HG03108 (cell line): ENCODE results near the gene MYLK2.
"Not testable (repeated sequence)": the region's sequence is repeated elsewhere in the genome, so short reads cannot be mapped to it uniquely, and the experiment has no call there.

Source experiments
- ATAC-seq: cut with Tn5 transposase; IDR thresholded peaks from one replicate; pipeline ENCODE4 v1.9.1; 2021; ENCODE audit warnings: moderate library complexity; ENCODE audit not compliant: unreplicated experiment

MYLK2 gene

GRCh38 chr20:31819083-31819784, at the start of gene MYLK2:
MYLK2 (plus strand) TSS chr20:31819356; CDS start chr20:31819581, 225 bp downstream.
- no peak for ATAC-seq

- no peak for ATAC-seq
Measured at GRCh38 chr20:31769681-31770080, 49.5 kb upstream of the MYLK2 start.

- ATAC-seq: no peak
Measured at GRCh38 chr20:31770243-31770642, 48.9 kb upstream of the MYLK2 start.

GRCh38 chr20:31774408-31774807, 44.7 kb upstream of the MYLK2 start:
- no peak for ATAC-seq

GRCh38 chr20:31780839-31781238, 38.3 kb upstream of the MYLK2 start:
- no peak for ATAC-seq

GRCh38 chr20:31781945-31782344, 37.2 kb upstream of the MYLK2 start:
- no peak for ATAC-seq

GRCh38 chr20:31784354-31785044, 34.7 kb upstream of the MYLK2 start:
- ATAC-seq: no peak

GRCh38 chr20:31785089-31785488, 34.1 kb upstream of the MYLK2 start:
- no peak for ATAC-seq

GRCh38 chr20:31788578-31788977, 30.6 kb upstream of the MYLK2 start:
- no peak for ATAC-seq

GRCh38 chr20:31790401-31790800, 28.8 kb upstream of the MYLK2 start:
- ATAC-seq: no peak

GRCh38 chr20:31797364-31797763, 21.8 kb upstream of the MYLK2 start:
- ATAC-seq: no peak

GRCh38 chr20:31801508-31801907, 17.6 kb upstream of the MYLK2 start:
- ATAC-seq: no peak

- ATAC-seq: no peak
Measured at GRCh38 chr20:31803552-31804291, 15.4 kb upstream of the MYLK2 start.

- ATAC-seq: no peak
Measured at GRCh38 chr20:31806564-31807355, 12.4 kb upstream of the MYLK2 start.

- no peak for ATAC-seq
Measured at GRCh38 chr20:31808481-31808880, 10.7 kb upstream of the MYLK2 start.

GRCh38 chr20:31809661-31810060, 9.5 kb upstream of the MYLK2 start:
- no peak for ATAC-seq

- ATAC-seq: no peak
Measured at GRCh38 chr20:31811198-31811597, 8.0 kb upstream of the MYLK2 start.

GRCh38 chr20:31811796-31812728, 7.1 kb upstream of the MYLK2 start:
- no peak for ATAC-seq

- no peak for ATAC-seq
Measured at GRCh38 chr20:31813611-31814010, 5.5 kb upstream of the MYLK2 start.

- ATAC-seq: not testable (repeated sequence)
Measured at GRCh38 chr20:31814142-31814541, 5.0 kb upstream of the MYLK2 start.
